Esophagus squamous epithelium (tissue), 5 donors: ENCODE measurements around the gene PFKM. TPM values are rescaled to one million over a fixed set of nuclear protein-coding genes. Genes with fewer than 3 reads are reported as not detected.

Experiments used
- DNase-seq: peaks from one replicate; lab custom pipeline; 2025; lab: John Stamatoyannopoulos, UW
- H3K27ac ChIP-seq, 4 donors: fragments of 200-600 bp; sonication (generic); one replicate each; pipeline ENCODE4 v1.5.1; 2016 to 2019; ENCODE audit warnings: mild to moderate bottlenecking in 1 of 4
- H3K27me3 ChIP-seq, 4 donors: fragments of 200-600 bp; sonication (generic); 1 replicate in 3 of 4; 2 replicates in 1 of 4; pipeline versions ENCODE4 v1.5.1 to v1.6.0; 2017 to 2021; ENCODE audit warnings: antibody characterized with exemption in 1 of 4
- H3K36me3 ChIP-seq, 3 donors: fragments of 200-600 bp; sonication (generic); one replicate each; pipeline ENCODE4 v1.5.1; 2016 to 2019
- H3K4me1 ChIP-seq, 3 donors: fragments of 200-600 bp; sonication (generic); one replicate each; pipeline ENCODE4 v1.5.1; 2017 to 2019
- H3K4me3 ChIP-seq, 4 donors: fragments of 200-600 bp; sonication (generic); 1 replicate in 3 of 4; 2 replicates in 1 of 4; pipeline ENCODE4 v1.5.1; 2016 to 2019; ENCODE audit warnings: mild to moderate bottlenecking in 2 of 4, moderate library complexity in 1 of 4
- H3K9me3 ChIP-seq, 3 donors: fragments of 200-600 bp; sonication (generic); one replicate each; pipeline ENCODE4 v1.5.1; 2016 to 2019
- CTCF ChIP-seq, 6 experiments: fragments of 450-650 bp in 4 of 6; fragments of 200-600 bp in 2 of 6; sonication (generic) in 2 of 6; IDR thresholded peaks; one replicate each; pipeline ENCODE4 v1.5.1; 2016 to 2019; ENCODE audit warnings: antibody characterized with exemption in 6 of 6, mild to moderate bottlenecking in 4 of 6, moderate library complexity in 4 of 6
- POLR2A ChIP-seq, 4 donors: fragments of 450-650 bp; IDR thresholded peaks; one replicate each; pipeline ENCODE4 v1.6.1; 2017; ENCODE audit warnings: antibody characterized with exemption in 4 of 4, mild to moderate bottlenecking in 4 of 4, moderate library complexity in 3 of 4
- WGBS, 2 donors: methylation state at CpG; one replicate each; pipeline ENCODE4 v1.1.5; 2018; 5-methylcytosine and 5-hydroxymethylcytosine counted together
- intact Hi-C: fragments of 100-400 bp; cut with DNase I; formaldehyde crosslinking; loops from one replicate; pipeline ENCODE4 v1.15.0; 2022
- total RNA-seq, 4 donors: library from RNA; depleted of rRNA; stranded (reverse); fragments of >200 nt; gene quantifications; one replicate each; pipeline ENCODE4 v1.1.0, GENCODE V29; 2016
- donor health status: DM: yes; HTN: yes; CAD: no.

PFKM gene
- total RNA-seq, 4 donors from 2014 or later = 13.0 to 40.9 (median 33.3) TPM

DNA sequence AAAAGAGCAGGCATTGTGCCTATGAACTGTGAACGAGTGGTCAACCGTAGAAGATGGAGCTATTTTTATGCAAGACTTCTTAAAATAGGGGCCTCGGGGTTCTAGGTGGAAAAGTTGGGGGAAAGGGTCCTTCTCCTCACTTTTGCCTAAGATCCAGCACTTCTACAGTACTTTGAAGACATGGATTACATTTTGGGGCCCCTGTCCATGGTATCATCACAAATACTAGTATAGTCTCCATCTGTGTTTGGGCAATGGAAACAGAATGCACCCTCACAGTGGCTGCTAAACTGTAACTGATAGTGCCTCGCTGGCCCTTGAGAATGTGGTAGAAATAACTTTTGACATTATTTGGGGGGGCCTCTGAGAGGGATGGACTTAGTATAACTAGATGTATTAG, 58.8 kb downstream of the PFKM start:
- H3K9me3 ChIP-seq = no peaks in the 10 kb centered on the region
- no peak for DNase-seq
- H3K4me3 ChIP-seq = no peak overlapping the region
- H3K4me1 ChIP-seq = peaks cover 5 to 7% (median 7%) of the 10 kb centered on the region in 3 donors
- H3K27me3 ChIP-seq = peaks cover 0 to 57% (median 0%) of the 10 kb centered on the region in 4 donors
- WGBS, 2 donors = 55 to 60% methylated on average over 4 of the region's 4 CpGs
- TF ChIP-seq CTCF (IDR thresholded peaks at IDR 0.05) = no peak
- no peak for TF ChIP-seq POLR2A (IDR thresholded peaks at IDR 0.05)
- intact Hi-C loops = no loop called here
- no peaks in the 10 kb centered on the region for H3K36me3 ChIP-seq
- H3K27ac ChIP-seq = no peak overlapping the region

GRCh38 chr12:48179466-48179865, 60.3 kb downstream of the PFKM start:
- intact Hi-C loops = no loop called here
- Histone ChIP-seq H3K4me3 (no peak overlapping the region), H3K9me3 (no peaks in the 10 kb centered on the region), H3K4me1 (peaks cover 17 to 22% (median 22%) of the 10 kb centered on the region in 3 donors), H3K27me3 (peaks cover 0 to 72% (median 2%) of the 10 kb centered on the region in 4 donors), H3K27ac (no peak overlapping the region), H3K36me3 (no peaks in the 10 kb centered on the region)
- TF ChIP-seq CTCF (IDR thresholded peaks at IDR 0.05) (no peak), POLR2A (IDR thresholded peaks at IDR 0.05) (no peak)
- WGBS, 2 donors = 79 to 91% methylated on average over 1 of the region's 1 CpG
- DNase-seq = no peak

DNA sequence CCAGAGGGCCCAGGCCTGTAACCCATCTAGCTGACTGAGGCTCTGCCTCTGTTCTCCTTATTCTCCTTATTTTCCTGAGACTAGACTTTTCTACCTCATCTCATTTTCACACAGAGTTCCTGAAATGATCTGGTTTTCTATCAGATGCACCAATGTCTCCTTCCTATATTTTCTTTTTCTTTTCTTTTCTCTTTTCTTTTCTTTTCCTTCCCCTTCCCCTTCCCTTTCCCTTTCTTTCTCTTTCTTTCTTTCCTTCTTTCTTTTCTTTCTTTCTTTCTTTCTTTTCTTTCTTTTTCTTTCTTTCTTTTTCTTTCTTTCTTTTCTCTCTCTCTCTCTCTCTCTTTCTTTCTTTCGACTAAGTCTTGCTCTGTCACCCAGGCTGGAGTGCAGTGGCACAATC, 61.3 kb downstream of the PFKM start:
- H3K27me3 ChIP-seq = peaks cover 0 to 82% (median 2%) of the 10 kb centered on the region in 4 donors
- intact Hi-C loops = no loop called here

GRCh38 chr12:48180857-48181495, 61.8 kb downstream of the PFKM start:
- Histone ChIP-seq H3K4me3 (no peak overlapping the region), H3K4me1 (peaks cover 20 to 37% (median 29%) of the 10 kb centered on the region in 3 donors), H3K27me3 (peaks cover 0 to 87% (median 2%) of the 10 kb centered on the region in 4 donors), H3K36me3 (no peaks in the 10 kb centered on the region), H3K9me3 (no peaks in the 10 kb centered on the region), H3K27ac (no peak overlapping the region)
- intact Hi-C loops = no loop called here
- TF ChIP-seq CTCF (IDR thresholded peaks at IDR 0.05) (no peak), POLR2A (IDR thresholded peaks at IDR 0.05) (no peak)
- 60 to 100% methylated on average over 2 of the region's 2 CpGs for WGBS, 2 donors
- DNase-seq = no peak

More for the DNA sequence above, 61.3 kb downstream of the PFKM start:
- WGBS, 2 donors = 50 to 67% methylated on average over 1 of the region's 1 CpG
- Histone ChIP-seq H3K9me3 (no peaks in the 10 kb centered on the region), H3K4me3 (no peak overlapping the region), H3K36me3 (no peaks in the 10 kb centered on the region), H3K27ac (no peak overlapping the region), H3K4me1 (peaks cover 20 to 32% (median 29%) of the 10 kb centered on the region in 3 donors)
- no peak for DNase-seq
- no peak for TF ChIP-seq POLR2A (IDR thresholded peaks at IDR 0.05)
- TF ChIP-seq CTCF (IDR thresholded peaks at IDR 0.05) = no peak

- DNase-seq = no peak
- Histone ChIP-seq H3K4me1 (peaks cover 20 to 40% (median 29%) of the 10 kb centered on the region in 3 donors), H3K36me3 (no peaks in the 10 kb centered on the region), H3K27ac (peak overlapping the region in 1 of 4 donors; percentile 39), H3K9me3 (no peaks in the 10 kb centered on the region), H3K4me3 (peak overlapping the region; percentile 43 to 84 (median 57)), H3K27me3 (peaks cover 0 to 83% (median 2%) of the 10 kb centered on the region in 4 donors)
- intact Hi-C loops = no loop called here
- 9 to 28% methylated on average over 7 of the region's 7 CpGs for WGBS, 2 donors
- TF ChIP-seq CTCF (IDR thresholded peaks at IDR 0.05) (no peak), POLR2A (IDR thresholded peaks at IDR 0.05) (no peak)
Measured at GRCh38 chr12:48182631-48183030, 63.5 kb downstream of the PFKM start.
